A549 treated with DMSO at 1 μM for 4 hours (cell line): ENCODE results near the gene SMARCA4. TPM values are rescaled to one million over a fixed set of nuclear protein-coding genes. Genes with fewer than 3 reads are reported as not detected.

Experiments used
- total RNA-seq: library from RNA; stranded (reverse); fragments of 200-300 nt; extraction: Qiagen RNA extraction; gene quantifications from 5 replicates; pipeline ENCODE4 v1.2.3, GENCODE V29; 2022; ENCODE audit warnings: low read depth

SMARCA4 gene
- total RNA-seq: 7.7 to 11.5 TPM (median 10.1 TPM) in 5 replicates

DNA sequence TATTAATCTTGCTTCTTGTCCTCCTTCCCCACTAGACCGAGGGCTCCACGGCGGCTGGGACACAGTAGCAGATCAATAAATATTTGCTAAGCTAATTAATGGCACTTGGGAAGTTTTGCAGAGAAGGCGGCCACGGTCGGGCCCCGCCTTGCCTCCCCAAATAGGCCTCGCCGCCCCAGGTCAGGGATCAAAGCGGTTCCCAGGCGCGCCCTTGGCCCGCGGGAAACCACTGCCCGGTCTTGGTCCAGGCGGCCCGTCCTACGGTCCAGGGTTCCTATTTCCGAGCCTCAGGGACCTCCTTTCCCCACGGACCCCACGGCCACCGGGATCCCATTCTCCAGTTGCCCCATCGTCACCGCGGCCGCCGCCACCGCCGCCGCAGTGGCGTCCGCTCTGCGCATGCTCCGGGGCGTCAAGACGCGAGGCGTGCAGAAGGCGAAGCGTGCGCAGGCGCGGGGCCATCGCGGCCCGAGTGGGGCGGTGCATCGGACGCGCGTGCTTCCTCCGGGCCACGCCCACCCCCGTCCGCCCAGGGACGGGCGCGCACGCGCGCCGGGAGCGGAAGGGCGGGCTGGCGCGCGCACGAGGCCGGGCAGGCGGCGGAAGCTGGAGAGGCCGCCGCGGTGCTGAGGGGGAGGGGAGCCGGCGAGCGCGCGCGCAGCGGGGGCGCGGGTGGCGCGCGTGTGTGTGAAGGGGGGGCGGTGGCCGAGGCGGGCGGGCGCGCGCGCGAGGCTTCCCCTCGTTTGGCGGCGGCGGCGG lies at the start of gene SMARCA4:
TSS of gene SMARCA4 (plus strand) at position 717 of the 759 bp plus-strand sequence. CDS start 23,122 bp downstream, outside the sequence.

DNA sequence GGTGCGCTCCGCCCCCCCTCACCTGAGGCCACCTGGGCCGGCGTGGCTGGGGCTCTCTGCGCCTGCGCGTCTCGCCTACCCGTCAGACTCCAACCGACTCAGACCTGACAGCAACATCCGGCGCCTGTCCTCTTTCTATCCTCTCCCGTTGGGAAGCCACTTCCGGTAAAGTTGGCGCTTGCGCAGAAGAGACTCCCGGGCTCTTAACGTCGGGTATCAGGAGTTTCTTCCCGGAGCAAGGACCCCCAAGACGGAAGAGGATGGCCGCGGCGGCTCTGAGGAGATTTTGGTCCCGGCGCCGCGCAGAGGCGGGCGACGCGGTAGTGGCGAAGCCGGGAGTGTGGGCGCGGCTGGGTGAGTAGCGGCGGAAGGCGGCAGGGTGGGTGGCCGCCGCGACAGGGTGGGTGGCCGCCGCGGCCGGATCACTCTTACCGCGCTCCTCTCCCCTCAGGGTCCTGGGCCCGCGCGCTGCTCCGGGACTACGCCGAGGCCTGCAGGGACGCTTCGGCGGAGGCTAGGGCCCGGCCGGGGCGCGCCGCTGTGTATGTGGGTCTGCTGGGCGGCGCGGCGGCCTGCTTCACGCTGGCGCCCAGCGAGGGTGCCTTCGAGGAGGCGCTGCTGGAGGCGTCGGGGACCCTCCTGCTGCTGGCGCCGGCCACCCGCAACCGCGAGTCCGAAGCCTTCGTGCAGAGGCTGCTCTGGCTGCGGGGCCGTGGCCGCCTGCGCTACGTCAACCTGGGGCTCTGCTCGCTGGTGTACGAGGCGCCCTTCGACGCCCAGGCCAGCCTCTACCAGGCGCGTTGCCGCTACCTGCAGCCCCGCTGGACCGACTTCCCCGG lies 32.0 kb upstream of the SMARCA4 start, which contains the start of the genes TIMM29 and YIPF2:
TSS of gene TIMM29 (plus strand) at position 249 of the 839 bp plus-strand sequence. CDS start at position 261, 12 bp downstream.
TSS of gene YIPF2 (minus strand) at position 77 of the 839 bp plus-strand sequence. CDS start 229 bp downstream, outside the sequence.

DNA sequence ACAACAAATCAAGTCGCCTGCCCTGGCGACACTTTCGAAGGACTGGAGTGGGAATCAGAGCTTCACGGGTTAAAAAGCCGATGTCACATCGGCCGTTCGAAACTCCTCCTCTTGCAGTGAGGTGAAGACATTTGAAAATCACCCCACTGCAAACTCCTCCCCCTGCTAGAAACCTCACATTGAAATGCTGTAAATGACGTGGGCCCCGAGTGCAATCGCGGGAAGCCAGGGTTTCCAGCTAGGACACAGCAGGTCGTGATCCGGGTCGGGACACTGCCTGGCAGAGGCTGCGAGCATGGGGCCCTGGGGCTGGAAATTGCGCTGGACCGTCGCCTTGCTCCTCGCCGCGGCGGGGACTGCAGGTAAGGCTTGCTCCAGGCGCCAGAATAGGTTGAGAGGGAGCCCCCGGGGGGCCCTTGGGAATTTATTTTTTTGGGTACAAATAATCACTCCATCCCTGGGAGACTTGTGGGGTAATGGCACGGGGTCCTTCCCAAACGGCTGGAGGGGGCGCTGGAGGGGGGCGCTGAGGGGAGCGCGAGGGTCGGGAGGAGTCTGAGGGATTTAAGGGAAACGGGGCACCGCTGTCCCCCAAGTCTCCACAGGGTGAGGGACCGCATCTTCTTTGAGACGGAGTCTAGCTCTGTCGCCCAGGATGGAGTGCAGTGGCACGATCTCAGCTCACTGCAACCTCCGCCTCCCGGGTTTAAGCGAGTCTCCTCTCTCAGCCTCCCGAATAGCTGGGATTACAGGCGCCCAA lies 128.6 kb downstream of the SMARCA4 start, which contains the start of gene LDLR:
TSS of gene LDLR (plus strand) at position 210 of the 760 bp plus-strand sequence. CDS start at position 296, 86 bp downstream.

Other genes with a start within 250 kb of the SMARCA4 start
- 44.3 to 59.1 TPM (median 54.4 TPM) in 5 replicates for gene DNM2, start 243.0 kb upstream of the SMARCA4 start, total RNA-seq
- 25.2 to 30.2 TPM (median 28.9 TPM) in 5 replicates for gene TMED1, start 124.8 kb upstream of the SMARCA4 start, total RNA-seq
- 0.10 to 0.23 TPM (median 0.11 TPM) in 4 of 5 replicates, not detected in the other for gene C19orf38, start 112.6 kb upstream of the SMARCA4 start, total RNA-seq
- 44.1 to 55.9 TPM (median 44.8 TPM) in 5 replicates for gene CARM1, start 89.5 kb upstream of the SMARCA4 start, total RNA-seq
- 18.0 to 22.7 TPM (median 19.1 TPM) in 5 replicates for gene YIPF2, start 32.4 kb upstream of the SMARCA4 start, total RNA-seq
- gene TIMM29, start 32.2 kb upstream of the SMARCA4 start, total RNA-seq: 12.3 to 19.2 TPM (median 17.3 TPM) in 5 replicates
- 25.6 to 35.9 TPM (median 33.0 TPM) in 5 replicates for gene LDLR, start 128.4 kb downstream of the SMARCA4 start, total RNA-seq
- 12.4 to 15.6 TPM (median 13.4 TPM) in 5 replicates for gene SPC24, start 194.8 kb downstream of the SMARCA4 start, total RNA-seq
- gene KANK2, start 236.5 kb downstream of the SMARCA4 start, total RNA-seq: 29.5 to 36.9 TPM (median 31.6 TPM) in 5 replicates